NCI-H345 (cell line): ENCODE results near the gene TMEM38B.
"Not testable (repeated sequence)": the region's sequence is repeated elsewhere in the genome, so short reads cannot be mapped to it uniquely, and the experiment has no call there.

ENCODE experiments used
- DNase-seq: peaks from one replicate; lab custom pipeline; 2025; lab: John Stamatoyannopoulos, UW

Gene TMEM38B

DNA sequence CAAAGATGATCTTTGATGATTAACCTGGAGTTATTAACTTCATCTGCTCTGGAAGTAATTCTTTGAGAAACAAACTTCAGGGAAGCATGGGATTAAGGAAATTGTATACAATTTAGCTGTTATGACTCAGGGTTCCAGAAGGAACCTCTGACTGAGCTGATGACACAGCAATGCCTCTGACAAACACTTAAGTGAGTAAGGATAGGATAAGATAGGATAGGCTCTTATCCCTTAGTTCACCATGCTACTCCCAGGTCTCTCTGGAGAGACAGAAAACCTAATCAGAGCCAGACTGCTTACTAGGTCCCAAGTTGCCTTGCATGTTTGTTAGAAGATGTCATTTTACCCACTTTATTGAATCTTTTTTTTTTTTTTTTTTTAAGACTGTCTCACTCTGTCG is 12.6 kb upstream of the TMEM38B start:
- no peak for DNase-seq

DNA sequence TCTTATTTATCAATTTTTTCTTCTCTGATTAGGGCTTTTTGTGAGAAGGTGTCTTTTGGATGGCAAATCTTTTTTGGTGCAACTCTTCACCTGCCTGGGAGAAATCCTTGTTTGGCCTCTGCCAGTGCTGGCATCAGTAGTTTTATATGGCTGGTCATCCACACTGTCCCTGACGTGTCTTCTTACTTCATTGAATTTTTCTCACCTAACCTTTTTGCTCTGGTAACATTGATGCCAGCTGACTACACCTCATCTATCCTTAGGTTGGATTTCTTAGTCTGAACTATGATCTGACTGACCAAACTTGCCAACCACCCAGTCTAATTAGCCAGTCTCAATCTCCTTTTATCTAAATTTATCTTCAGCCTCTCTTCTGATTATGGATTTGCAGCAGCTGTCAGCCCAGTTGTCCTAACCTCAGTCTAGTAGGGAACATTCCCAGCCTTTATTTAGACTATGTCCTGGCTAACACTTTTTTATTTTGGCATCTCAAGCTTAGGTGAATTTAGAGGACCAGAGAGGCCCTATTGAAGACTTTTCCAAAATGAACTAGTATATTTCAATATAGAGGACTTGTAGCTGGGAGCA is 10.6 kb upstream of the TMEM38B start:
- no peak for DNase-seq

DNA sequence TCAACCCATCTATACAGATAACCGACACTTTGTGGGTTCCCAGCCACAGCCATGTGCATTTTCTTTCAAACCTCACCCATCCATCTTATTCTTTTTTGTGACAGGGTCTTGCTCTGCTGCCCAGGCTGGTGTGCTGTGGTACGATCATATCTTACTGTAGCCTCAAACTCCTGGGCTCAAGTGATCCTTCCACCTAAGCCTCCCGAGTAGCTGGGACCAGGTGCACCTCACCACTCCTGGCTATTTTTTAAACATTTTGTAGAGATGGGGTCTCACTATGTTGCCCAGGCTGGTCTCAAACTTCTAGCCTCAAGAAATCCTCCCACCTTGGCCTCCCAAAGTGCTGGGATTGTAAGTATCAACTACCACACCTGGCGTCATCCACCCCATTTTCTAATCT is 7.4 kb upstream of the TMEM38B start:
- DNase-seq = no peak

DNA sequence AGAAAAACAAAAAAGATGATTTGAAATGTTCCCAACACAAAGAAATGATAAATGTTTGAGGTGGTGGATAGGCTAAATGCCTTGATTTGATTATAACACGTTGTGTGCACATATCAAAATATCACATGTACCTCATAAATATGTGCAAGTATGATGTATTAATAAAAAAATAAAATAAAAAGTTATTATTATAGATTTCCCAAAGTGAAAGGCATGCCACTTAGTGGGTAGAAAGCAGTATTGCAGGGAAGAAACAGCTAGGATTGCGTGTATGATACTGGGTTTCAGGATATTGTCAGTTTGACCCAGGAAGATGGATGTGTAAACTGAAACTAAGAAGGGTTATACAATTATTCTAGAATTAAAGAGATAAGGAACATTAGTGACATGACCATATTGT is 3.6 kb upstream of the TMEM38B start:
- DNase-seq = no peak

DNA sequence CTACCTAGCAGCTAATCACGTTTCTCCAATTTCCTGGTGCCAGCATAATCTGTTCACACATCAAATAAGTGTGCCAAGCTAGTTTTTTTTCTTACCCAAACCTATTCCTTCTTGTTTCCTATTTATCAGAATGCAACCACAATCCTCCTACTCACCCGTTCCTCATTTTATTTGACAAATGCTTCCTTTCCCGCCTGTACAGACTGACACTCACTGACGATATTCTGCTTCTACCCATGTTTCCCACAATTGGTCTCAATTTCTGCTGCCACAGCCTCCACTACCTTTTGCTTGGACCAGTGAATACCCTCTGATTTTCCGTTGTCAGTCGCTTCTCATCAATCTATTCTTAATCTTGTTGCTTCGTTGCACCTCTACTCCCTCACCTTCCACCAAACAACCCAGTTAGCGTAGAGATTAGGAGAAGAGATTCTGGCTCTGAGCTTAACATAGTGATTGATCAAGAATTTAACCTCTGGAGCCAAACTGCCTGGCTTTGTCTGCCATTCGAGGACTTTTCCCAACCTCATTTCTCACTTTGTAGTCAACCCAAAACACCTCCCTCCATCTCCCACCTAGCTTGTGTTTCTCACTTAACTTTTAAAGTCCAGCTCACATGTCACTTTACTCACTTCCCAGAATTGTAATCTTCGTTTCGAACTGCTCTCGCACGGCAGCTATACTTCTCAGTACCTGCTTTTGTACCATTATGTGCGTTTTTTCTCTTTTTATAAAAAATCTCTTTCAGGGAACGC is 729 bp upstream of the TMEM38B start:
- DNase-seq = no peak

DNA sequence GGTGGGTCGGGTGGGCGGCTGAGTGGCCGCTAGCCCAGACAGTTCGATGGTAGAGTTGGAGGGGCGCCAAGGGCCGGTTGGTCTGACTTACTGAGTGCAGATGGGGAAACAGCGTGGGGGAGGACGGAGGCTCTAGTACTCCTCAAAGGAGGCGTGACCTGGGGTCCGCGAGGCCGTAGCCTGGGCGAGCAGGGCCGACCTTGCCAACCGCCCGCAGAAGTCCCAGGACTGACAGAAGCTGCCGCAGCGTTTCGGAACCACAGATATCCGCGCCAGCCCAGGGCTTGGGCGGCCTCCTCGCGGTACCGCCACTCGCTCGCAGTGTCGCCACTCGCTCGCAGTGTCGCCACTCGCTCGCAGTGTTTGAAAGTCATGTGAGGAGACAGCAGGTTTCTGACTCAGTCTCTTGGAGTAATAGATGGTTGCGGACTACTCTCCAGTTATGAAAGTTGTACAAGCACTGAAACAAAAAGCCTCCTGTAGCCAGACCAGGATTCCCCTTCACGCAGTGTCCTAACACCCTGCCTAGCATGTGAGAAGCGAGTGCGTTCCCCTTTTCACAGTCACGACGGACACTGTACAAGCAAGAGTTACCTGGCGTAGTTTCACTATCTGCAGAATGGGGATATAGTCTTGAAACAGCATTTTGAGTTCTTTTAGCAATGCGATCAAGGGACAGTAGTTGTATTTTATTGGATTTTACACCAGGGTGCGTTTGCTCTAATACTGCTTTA is 674 bp downstream of the TMEM38B start:
- peak; percentile 66 for DNase-seq

DNA sequence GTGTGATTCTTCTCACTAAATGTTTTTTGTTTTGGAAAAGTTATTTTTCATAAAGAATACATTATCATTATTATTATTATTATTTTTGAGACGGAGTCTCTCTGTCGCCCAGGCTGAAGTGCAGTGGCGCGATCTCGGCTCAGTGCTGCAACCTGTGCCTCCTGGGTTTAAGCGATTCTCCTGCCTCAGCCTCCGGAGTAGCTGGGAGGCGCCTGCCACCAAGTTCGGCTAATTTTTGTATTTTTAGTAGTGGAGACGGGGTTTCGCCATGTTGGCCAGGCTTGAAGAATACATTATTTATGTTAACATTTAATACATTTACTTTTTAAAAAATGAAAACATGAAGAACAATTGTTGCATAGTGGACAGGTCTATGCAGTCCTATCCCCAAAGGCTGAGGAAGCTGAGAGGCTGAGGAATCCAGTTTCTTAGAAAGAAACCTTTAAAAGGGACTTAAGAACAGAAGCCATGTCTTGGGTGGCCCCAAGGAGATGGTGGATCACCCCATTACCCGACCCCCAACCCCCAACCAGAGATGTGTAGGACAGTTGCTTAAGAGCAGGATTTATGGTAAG is 2.0 kb downstream of the TMEM38B start:
- DNase-seq = no peak

DNA sequence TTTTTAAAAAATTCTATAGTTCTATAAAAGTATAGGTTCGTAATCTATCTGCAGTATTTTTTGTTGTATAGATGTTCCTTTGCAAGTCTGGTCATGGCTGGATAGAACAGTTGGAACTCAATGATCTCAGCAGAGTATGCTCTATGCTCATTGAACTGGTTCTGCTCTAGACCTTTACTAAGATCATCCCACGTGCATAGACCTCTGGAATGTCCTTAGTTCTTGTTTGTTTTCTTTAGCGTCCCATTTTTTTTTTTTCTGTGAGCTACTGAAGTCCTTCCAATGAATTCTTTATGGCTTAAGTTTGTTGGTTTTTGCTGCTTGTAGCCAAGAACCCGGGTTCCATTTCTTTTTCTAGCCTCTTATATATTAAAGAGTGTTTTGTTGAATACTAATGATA is 3.5 kb downstream of the TMEM38B start:
- DNase-seq = no peak

DNA sequence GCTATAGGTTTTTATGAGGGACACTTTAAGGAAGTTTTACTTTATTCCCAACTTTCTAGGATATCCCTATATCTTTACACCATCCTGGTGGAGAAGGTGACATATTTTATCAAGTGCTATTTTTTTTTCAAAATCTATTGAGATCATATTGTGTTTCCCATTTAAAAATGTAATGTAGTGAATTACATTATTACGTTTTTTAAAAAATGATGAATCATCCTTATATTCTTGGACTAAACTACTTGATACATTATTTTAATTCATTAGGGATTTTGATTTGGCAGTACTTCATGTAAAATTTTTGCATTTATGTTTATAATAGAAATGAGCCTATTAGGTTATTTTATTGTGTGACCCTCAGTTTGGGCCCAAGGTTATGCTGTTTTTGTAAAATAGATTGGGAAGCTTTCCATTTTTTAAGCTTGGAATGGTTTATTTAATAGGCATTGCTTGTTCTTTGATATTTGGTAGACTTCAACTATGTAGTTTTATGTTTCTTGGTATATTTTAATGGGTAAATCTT is 4.1 kb downstream of the TMEM38B start:
- DNase-seq = no peak

DNA sequence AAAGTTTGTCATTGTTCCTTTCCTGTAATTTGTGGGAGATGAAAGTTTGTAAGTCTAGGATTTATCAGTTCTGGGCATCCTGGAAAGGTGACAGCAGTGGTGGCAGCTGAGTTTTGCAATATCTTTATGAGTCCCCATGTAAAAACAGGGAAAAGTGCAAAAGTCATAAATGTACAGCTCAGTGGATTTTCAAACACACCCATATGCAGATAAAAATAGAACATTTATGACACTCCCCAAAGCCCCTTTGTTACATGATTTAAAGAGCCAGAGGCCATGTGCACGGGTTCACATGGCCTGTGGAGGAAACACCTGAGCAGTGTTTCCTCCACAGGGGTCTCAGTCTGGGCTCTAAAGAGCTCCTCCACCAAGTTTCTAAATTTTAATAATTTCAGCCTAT is 6.3 kb downstream of the TMEM38B start:
- no peak for DNase-seq

DNA sequence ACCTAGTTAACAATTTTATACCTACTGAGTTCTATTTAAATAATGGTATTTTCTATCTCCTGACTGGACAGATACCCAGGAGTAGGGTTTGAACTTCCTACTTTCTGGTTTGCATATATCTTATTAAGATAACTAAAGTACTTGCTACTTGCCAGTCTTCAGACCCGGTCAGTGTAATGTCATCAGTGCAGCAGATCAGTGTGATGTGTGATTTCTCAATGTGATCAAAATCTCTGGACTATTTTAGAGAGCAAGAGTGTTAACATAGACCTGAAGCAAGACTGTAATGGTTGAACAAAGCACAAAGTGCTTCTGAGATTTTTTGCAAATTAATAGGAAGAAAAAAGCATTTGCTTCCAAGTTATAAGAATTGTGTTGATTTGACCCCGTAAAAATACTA is 6.8 kb downstream of the TMEM38B start:
- no peak for DNase-seq

DNA sequence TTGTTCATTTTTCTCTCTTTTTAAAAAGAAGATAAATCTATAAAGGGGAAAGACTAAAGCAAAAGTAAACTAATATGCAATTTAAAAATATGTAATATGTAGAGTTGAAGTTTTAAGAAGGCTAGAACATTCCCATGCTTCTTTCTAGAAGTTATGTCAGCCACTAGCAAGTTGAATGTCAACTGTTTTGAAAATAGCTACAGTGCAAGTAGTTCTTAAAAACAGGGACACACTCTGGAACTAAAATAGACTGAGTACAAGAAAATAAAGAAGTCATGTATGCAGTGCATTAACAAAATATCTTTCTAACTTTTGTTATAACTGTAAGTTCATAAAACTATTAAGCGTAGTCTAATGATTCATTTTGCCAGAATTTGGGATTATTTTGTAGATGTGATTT is 7.9 kb downstream of the TMEM38B start:
- no peak for DNase-seq

DNA sequence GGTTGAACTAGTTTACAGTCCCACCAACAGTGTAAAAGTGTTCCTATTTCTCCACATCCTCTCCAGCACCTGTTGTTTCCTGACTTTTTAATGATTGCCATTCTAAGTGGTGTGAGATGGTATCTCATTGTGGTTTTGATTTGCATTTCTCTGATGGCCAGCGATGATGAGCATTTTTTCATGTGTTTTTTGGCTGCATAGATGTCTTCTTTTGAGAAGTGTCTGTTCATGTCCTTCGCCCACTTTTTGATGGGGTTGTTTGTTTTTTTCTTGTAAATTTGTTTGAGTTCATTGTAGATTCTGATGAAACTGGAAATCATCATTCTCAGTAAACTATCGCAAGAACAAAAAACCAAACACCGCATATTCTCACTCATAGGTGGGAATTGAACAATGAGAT is 9.3 kb downstream of the TMEM38B start:
- DNase-seq = not testable (repeated sequence)

DNA sequence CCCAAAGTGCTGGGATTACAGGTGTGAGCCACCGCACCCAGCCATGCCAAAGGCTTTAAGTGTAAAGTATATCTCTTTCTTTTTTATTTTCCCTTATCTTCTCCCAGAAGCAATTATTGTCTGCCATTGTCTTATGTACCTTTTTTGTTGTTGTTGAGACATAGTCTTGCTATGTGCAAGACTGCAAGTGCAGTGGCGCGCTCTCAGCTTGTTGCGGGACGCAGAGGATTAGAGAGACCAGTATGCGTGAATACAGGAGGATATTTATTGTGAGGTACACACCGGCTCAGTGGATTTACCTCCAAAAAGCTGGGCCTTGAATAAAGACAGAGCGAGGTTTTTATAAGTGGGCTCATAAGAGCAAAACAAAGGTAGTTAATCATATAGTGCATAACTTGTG is 11.8 kb downstream of the TMEM38B start:
- no peak for DNase-seq

DNA sequence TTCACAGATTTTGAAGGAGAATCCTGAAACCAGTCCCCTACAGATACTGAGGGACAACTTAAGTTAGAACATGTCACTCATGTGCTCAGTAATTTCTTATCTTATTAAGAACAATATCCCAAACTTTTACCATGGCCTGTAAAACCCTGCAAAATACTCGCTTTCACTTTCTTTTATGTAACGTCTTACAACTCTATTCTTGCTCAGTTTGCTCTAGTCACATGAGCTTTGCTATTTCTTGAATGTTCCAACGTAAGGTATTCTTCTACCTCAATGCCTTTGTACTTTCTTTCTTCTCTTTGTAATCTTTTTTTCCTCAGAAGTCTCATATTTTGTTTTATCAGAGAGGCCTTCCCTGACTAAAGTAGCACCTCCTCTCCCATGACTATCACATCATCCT is 14.1 kb downstream of the TMEM38B start:
- DNase-seq = no peak

DNA sequence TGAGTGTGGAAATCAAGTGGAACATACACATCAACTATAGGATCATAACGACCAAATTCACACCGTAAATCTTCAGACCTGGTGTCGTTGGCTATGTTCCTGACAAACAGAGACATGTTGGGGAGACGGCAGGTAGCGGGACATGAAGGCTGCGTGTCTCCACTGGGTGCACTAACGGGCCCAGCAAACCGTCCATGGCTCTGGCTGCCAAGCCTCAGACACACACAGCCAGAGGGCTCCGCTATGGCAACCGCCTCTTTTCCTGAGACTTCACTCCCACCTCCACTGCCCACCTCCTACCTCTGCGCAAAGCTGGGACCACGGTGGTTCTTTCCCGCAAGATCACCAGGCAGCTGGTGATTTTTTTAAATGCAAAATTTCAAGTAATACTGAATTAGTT is 16.3 kb downstream of the TMEM38B start:
- DNase-seq = no peak

DNA sequence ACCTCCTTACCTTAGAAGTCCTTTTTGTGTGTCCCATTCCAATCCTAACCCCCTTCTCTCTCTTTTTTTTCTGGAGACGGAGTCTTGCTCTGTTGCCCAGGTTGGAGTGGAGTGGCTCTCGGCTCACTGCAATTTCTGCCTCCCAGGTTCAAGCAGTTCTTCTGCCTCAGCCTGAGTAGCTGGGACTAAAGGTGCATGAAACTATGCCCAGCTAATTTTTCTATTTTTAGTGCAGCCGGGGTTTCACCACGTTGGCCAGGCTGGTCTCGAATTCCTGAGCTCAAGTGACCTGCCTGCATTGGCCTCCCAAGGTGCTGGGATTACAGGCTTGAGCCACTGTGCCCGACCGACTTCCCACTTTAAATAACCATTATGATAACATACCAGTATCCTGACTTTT is 17.5 kb downstream of the TMEM38B start:
- no peak for DNase-seq

DNA sequence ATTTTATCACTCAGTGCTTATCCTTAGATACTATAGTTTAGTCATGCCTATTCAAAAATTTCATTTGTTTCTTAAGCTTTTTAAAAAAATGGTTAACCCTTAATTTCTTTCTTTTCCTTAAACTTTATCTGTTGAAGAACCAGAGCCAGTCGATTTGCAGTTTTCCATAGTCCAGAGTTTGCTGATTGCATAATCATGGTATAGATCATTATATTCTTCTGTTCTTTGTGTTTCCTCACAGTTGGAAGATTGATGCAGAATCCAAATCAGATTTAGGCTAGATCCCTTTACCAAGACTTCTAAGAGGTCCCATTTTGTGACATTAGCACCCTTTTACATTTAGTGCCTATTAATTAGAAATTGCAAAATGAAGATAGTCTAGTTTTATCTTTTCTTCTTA is 18.0 kb downstream of the TMEM38B start:
- DNase-seq = no peak

DNA sequence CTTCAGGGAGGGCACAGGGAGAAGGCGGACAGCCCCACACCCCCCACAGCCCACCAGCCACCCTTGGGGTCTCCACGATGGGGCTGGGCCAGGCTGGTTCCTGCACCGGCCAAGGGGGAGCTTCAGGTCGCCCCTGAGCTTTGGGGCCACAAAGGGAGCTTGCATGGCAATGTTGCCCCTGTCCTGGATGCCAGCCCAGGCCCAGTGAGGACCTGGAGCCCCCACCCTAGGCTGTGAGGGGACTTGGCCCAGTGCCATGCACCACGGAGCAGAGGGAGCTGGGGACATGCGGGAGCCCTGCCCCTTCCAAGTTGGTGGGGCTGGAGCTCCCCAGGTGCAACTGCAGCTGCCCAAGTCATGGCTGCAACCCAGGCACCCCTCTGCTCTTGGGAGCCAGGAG is 18.4 kb downstream of the TMEM38B start:
- no peak for DNase-seq

DNA sequence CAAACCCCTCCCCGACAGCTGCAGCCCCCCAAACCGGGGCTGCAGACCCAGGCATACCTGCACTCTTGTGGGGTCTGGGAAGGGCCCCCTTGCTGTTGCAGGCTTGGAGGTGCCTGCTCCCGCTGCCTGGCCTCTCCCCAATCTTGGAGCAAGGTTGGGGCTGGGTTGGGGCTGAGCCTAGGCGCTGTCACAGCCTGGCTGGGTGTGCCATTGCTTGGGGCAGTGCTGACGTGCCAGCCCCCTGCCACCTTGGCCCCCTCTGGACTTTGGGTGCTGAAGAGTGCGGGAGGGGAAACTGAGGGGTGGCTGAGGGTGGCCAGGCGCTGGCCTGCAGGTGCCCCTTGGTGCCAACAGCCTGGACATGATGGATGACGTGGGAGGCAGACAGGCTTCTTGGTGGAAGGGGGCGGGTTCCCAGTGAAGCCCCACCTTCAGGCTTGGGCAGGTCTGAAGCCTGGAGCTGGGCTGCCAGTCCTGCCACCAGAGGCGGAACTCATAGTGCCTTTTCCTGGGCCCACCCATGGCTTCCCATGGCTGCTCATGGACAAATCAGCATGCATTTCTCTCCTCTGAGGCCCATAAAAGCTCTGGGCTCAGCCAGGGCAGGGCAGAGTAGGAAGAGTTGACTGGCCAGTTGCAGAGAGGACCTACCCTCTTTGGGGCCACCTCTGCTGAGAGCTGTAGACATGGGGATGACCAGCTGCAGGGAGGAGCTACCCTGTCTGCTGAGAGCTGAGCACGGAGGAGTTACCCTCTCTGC is 19.1 kb downstream of the TMEM38B start:
- DNase-seq = no peak

DNA sequence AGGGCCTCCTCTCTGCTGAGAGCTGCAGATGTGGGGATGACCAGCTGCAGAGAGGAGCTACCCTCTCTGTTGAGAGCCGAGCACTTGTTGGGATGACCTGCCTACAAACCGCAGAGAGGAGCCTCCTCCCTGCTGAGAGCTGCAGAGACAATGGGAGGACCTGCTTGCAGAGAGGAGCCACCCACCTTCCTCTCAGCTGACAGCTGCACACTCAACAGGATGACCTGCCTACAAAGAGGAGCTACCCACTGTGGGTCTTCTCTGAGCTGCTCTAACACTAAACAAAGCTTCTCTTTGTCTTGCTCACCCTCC is 19.6 kb downstream of the TMEM38B start:
- no peak for DNase-seq

DNA sequence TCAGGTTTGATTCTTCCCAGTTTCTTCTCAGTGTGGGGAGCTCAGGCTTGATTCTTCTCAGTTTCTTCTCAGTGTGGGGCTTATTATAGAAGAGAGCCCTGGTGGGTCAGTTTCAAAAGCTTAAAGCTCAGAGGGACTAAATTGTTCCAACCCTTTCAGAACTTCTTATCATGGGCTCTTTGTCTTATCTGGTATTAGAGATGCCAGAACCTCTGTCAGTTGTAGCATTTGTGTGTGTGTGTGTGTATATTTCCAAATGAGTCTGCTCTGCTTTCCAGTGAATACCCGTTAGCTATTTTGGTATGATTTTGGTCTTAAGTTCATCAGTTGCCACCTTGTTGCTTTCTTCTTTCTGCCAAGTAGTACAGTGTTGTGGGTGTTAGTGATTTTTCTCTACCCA is 21.8 kb downstream of the TMEM38B start:
- no peak for DNase-seq
